ENCODE results near the gene PAPPA2.

Gene PAPPA2

DNA sequence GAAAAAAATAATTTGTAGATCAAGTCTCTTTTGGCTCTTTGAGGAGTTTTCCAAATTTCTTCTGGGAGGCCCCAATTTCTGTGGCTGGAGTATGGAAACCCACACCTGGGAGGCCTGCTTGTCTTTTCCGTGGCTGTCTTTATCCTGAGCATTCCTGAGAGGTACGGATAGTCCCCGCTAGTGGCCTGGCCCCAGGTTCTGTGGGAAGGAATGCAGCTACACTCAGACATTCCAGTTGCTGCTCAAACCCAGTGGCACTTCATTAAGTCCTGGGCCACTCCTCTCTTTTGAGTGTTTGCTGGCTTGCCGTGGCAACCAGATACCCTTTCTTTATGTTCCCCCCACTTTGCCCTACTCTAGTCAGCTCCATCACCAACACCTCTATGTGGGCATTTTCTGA is 391.1 kb downstream of the PAPPA2 start:
- no peak for TF ChIP-seq Cebpa-rat (IDR thresholded peaks at IDR 0.05)
- no peak overlapping the region for H3K9ac ChIP-seq
- H3K4me3 ChIP-seq: no peak overlapping the region
- no peaks in the 10 kb centered on the region for H4K20me1 ChIP-seq
- no peaks in the 10 kb centered on the region for H3K4me1 ChIP-seq
- H3K9me3 ChIP-seq (replicated peaks in 1 of 11): no peaks in the 10 kb centered on the region
- H3K27me3 ChIP-seq: no peaks in the 10 kb centered on the region
- no peaks in the 10 kb centered on the region for H3K36me3 ChIP-seq
- H3K4me2 ChIP-seq: no peak overlapping the region
- no peak overlapping the region for H3K27ac ChIP-seq

DNA sequence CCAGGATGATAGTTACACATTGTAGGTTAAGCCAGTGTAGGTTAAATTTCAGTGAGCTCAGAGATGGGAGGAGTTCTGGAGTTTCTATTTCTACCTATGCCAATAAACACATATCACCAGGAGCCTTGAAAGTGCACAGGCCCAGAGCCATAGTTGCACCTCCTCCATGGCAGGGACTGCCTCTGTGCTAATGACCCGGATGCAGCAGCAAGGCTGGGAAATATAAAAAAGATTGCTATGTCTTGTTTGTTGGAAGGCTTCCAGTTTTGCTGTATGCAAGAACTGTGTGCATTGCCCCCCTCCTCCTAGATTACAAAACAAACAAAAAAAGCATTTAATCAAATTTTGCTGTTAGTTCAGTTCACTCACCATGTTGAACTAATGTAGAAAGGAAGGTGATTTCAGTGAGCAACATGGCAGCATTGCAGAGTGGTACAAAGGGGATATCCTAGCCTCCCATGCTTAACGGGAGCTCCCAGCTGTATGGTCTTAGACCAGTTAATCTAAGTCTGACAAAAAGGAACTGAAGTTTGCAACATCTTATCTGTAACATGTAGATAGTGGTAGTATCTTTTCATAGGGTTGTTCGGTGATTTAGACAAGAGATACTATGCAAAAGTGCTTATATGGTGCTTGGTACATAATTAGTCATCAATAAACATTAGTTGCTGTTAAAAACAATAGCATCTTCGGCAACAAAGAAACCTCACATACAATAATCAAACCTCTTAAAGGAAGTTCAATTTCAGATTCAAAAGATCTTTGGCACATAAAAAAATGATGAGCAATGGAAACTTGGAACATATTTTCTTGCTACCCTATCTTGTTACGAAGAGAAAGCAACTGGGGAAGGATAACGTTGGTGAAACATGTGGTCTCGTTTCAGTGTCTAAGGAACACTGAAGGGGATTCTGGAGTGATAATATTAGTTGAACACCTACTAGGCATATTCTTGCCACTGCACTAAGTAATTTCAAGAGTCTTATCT is 392.1 kb downstream of the PAPPA2 start:
- no peak overlapping the region for H3K4me2 ChIP-seq

DNA sequence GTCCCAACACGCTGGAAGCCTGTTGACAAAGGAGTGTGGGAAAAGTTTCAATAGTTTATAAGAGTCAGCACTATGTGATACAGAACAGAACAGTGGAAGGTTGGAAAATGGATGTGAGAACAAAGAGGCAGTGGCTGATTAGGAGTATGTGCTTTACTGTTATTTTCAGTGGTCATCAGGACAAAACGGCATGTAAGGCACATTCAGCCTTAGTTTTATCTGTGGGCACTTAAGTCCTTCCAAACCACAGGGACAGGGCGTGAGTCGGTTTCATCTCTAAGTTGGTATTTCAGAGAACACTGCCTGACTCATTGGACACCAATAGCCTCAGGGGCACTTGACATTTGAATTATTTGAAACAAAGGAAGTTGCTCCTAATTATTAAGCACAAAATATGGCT is 394.7 kb downstream of the PAPPA2 start:
- H4K20me1 ChIP-seq: no peaks in the 10 kb centered on the region

More for the DNA sequence above, 392.1 kb downstream of the PAPPA2 start:
- Histone ChIP-seq H3K9ac (no peak overlapping the region), H3K27me3 (no peaks in the 10 kb centered on the region), H3K9me3 (replicated peaks in 1 of 11) (no peaks in the 10 kb centered on the region), H3K4me1 (no peaks in the 10 kb centered on the region), H3K36me3 (no peaks in the 10 kb centered on the region), H4K20me1 (no peaks in the 10 kb centered on the region), H3K27ac (no peak overlapping the region), H3K4me3 (no peak overlapping the region)
- TF ChIP-seq Cebpa-rat (IDR thresholded peaks at IDR 0.05): no peak

GRCh38 chr1:176858433-176858916 is 395.5 kb downstream of the PAPPA2 start:
- TF ChIP-seq Cebpa-rat (IDR thresholded peaks at IDR 0.05): no peak
- no peak overlapping the region for H3K4me3 ChIP-seq
- H3K4me2 ChIP-seq: no peak overlapping the region
- H3K27ac ChIP-seq: no peak overlapping the region
- H3K9ac ChIP-seq: no peak overlapping the region
- no peaks in the 10 kb centered on the region for H4K20me1 ChIP-seq
- H3K36me3 ChIP-seq: no peaks in the 10 kb centered on the region
- no peaks in the 10 kb centered on the region for H3K27me3 ChIP-seq
- H3K4me1 ChIP-seq: no peaks in the 10 kb centered on the region
- H3K9me3 ChIP-seq (replicated peaks in 1 of 11): no peaks in the 10 kb centered on the region

More for the DNA sequence above, 394.7 kb downstream of the PAPPA2 start:
- Histone ChIP-seq H3K27ac (no peak overlapping the region), H3K36me3 (no peaks in the 10 kb centered on the region), H3K4me2 (no peak overlapping the region), H3K4me3 (no peak overlapping the region), H3K27me3 (no peaks in the 10 kb centered on the region), H3K4me1 (no peaks in the 10 kb centered on the region), H3K9ac (no peak overlapping the region), H3K9me3 (replicated peaks in 1 of 11) (no peaks in the 10 kb centered on the region)
- TF ChIP-seq Cebpa-rat (IDR thresholded peaks at IDR 0.05): no peak

- H3K27ac ChIP-seq: no peak overlapping the region
- no peaks in the 10 kb centered on the region for H3K4me1 ChIP-seq
- no peaks in the 10 kb centered on the region for H3K27me3 ChIP-seq
- H3K4me3 ChIP-seq: no peak overlapping the region
- no peak overlapping the region for H3K4me2 ChIP-seq
- H3K36me3 ChIP-seq: no peaks in the 10 kb centered on the region
- no peak for TF ChIP-seq Cebpa-rat (IDR thresholded peaks at IDR 0.05)
- no peaks in the 10 kb centered on the region for H4K20me1 ChIP-seq
- H3K9ac ChIP-seq: no peak overlapping the region
- H3K9me3 ChIP-seq (replicated peaks in 1 of 11): no peaks in the 10 kb centered on the region
These were observed 400.6 kb downstream of the PAPPA2 start for GRCh38 chr1:176863613-176864012.

GRCh38 chr1:176864211-176864610 is 401.2 kb downstream of the PAPPA2 start:
- Histone ChIP-seq H3K27ac (no peak overlapping the region), H4K20me1 (no peaks in the 10 kb centered on the region), H3K27me3 (no peaks in the 10 kb centered on the region), H3K9me3 (replicated peaks in 1 of 11) (no peaks in the 10 kb centered on the region), H3K4me2 (no peak overlapping the region), H3K9ac (no peak overlapping the region), H3K4me1 (no peaks in the 10 kb centered on the region), H3K4me3 (no peak overlapping the region), H3K36me3 (no peaks in the 10 kb centered on the region)
- TF ChIP-seq Cebpa-rat (IDR thresholded peaks at IDR 0.05): no peak

DNA sequence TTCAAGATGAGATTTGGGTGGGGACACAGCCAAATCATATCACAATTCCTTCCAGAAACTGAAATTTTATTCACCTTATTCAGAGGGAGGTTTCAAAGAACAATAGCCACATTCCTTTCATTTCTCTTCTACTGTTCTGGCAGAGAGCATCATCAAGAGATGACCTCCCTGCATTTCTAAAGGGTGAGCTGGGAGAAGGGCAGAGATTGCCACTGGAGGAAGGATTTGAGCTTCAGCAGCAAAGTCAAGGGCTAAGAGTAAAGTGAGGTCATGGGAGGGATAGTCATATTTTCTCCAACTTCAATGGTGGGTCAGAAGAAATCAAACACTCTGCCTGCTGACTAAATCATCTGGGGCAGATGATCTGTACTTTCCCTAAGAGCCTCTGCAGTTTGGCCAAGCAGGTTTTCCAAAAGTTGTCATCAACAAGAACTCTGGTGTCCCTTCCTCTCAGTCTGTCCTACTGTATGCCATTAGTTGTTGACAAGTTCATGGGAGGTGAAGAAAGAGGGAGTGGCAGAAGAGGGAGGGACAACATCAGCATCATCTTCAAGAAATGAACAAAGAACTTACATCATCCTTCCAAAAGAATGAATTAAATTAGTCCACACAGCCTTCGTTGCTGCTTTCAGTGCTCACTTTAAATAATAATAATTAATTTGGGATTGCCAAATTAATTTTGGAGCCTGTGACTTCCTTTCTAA is 403.2 kb downstream of the PAPPA2 start:
- no peak overlapping the region for H3K9ac ChIP-seq
- H3K4me2 ChIP-seq: no peak overlapping the region
- no peaks in the 10 kb centered on the region for H3K4me1 ChIP-seq
- H3K4me3 ChIP-seq: no peak overlapping the region
- no peak for TF ChIP-seq Cebpa-rat (IDR thresholded peaks at IDR 0.05)
- H3K36me3 ChIP-seq: no peaks in the 10 kb centered on the region
- no peaks in the 10 kb centered on the region for H3K9me3 ChIP-seq (replicated peaks in 1 of 11)
- no peak overlapping the region for H3K27ac ChIP-seq
- H4K20me1 ChIP-seq: no peaks in the 10 kb centered on the region
- H3K27me3 ChIP-seq: no peaks in the 10 kb centered on the region

- Histone ChIP-seq H4K20me1 (no peaks in the 10 kb centered on the region), H3K9ac (no peak overlapping the region), H3K4me2 (no peak overlapping the region), H3K4me1 (no peaks in the 10 kb centered on the region), H3K36me3 (no peaks in the 10 kb centered on the region), H3K27ac (no peak overlapping the region), H3K4me3 (no peak overlapping the region), H3K9me3 (replicated peaks in 1 of 11) (no peaks in the 10 kb centered on the region), H3K27me3 (no peaks in the 10 kb centered on the region)
- TF ChIP-seq Cebpa-rat (IDR thresholded peaks at IDR 0.05): no peak
These were observed 406.6 kb downstream of the PAPPA2 start for GRCh38 chr1:176869577-176869976.

- H3K4me2 ChIP-seq: no peak overlapping the region
- no peak for TF ChIP-seq Cebpa-rat (IDR thresholded peaks at IDR 0.05)
- H3K9me3 ChIP-seq (replicated peaks in 1 of 11): no peaks in the 10 kb centered on the region
- no peak overlapping the region for H3K4me3 ChIP-seq
- H3K27ac ChIP-seq: no peak overlapping the region
- H3K27me3 ChIP-seq: no peaks in the 10 kb centered on the region
- H3K9ac ChIP-seq: no peak overlapping the region
- H4K20me1 ChIP-seq: no peaks in the 10 kb centered on the region
- no peaks in the 10 kb centered on the region for H3K36me3 ChIP-seq
- H3K4me1 ChIP-seq: no peaks in the 10 kb centered on the region
These were observed 414.1 kb downstream of the PAPPA2 start for GRCh38 chr1:176876966-176877515.
